ENCODE results near the gene HBG1. TPM values are rescaled to one million over a fixed set of nuclear protein-coding genes. Genes with fewer than 3 reads are reported as not detected.

The HBG1 gene
- total and polyA plus RNA-seq, 10 of the 15 experiments (the other 5 are each of a cell fraction or from before 2014, with no cell fraction given), result 0.84 to 2.3 (median 1.9) TPM; not detected in 5

DNA sequence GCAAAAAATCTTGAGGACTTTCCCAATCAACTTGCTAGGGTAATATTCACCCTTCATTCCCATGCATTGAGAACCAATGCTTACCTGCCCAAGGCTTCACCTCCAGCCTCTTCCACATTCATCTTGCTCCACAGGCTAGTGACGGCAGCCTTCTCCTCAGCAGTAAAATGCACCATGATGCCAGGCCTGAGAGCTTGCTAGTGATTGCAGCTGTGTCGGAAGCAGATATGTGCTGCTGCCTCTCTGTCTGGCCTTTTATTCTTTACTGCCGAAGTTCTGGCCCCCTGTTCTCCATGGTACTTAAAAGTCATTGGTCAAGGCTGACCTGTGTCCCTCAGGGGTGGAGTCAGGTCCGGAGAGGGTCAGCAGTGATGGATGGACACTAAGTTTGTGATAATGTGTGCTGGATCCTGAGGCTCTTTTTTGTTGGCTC, 20.1 kb upstream of the HBG1 start, which contains the start of gene HBE1 (continued):
- TF ChIP-seq, protein P1, sequence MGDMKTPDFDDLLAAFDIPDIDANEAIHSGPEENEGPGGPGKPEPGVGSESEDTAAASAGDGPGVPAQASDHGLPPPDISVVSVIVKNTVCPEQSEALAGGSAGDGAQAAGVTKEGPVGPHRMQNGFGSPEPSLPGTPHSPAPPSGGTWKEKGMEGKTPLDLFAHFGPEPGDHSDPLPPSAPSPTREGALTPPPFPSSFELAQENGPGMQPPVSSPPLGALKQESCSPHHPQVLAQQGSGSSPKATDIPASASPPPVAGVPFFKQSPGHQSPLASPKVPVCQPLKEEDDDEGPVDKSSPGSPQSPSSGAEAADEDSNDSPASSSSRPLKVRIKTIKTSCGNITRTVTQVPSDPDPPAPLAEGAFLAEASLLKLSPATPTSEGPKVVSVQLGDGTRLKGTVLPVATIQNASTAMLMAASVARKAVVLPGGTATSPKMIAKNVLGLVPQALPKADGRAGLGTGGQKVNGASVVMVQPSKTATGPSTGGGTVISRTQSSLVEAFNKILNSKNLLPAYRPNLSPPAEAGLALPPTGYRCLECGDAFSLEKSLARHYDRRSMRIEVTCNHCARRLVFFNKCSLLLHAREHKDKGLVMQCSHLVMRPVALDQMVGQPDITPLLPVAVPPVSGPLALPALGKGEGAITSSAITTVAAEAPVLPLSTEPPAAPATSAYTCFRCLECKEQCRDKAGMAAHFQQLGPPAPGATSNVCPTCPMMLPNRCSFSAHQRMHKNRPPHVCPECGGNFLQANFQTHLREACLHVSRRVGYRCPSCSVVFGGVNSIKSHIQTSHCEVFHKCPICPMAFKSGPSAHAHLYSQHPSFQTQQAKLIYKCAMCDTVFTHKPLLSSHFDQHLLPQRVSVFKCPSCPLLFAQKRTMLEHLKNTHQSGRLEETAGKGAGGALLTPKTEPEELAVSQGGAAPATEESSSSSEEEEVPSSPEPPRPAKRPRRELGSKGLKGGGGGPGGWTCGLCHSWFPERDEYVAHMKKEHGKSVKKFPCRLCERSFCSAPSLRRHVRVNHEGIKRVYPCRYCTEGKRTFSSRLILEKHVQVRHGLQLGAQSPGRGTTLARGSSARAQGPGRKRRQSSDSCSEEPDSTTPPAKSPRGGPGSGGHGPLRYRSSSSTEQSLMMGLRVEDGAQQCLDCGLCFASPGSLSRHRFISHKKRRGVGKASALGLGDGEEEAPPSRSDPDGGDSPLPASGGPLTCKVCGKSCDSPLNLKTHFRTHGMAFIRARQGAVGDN (IDR thresholded peaks at IDR 0.05), result no peak
- TF ChIP-seq BCL11A (IDR thresholded peaks at IDR 0.05; ENCODE audit: low read depth, low read length) (no peak), SMARCA5 (IDR thresholded peaks at IDR 0.05) (no peak)
- TF ChIP-seq, protein P2, sequence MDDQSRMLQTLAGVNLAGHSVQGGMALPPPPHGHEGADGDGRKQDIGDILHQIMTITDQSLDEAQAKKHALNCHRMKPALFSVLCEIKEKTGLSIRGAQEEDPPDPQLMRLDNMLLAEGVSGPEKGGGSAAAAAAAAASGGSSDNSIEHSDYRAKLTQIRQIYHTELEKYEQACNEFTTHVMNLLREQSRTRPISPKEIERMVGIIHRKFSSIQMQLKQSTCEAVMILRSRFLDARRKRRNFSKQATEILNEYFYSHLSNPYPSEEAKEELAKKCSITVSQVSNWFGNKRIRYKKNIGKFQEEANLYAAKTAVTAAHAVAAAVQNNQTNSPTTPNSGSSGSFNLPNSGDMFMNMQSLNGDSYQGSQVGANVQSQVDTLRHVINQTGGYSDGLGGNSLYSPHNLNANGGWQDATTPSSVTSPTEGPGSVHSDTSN (IDR thresholded peaks at IDR 0.05; ENCODE audit: insufficient replicate concordance, low read depth, low read length), result no peak
- TF ChIP-seq, protein P3, sequence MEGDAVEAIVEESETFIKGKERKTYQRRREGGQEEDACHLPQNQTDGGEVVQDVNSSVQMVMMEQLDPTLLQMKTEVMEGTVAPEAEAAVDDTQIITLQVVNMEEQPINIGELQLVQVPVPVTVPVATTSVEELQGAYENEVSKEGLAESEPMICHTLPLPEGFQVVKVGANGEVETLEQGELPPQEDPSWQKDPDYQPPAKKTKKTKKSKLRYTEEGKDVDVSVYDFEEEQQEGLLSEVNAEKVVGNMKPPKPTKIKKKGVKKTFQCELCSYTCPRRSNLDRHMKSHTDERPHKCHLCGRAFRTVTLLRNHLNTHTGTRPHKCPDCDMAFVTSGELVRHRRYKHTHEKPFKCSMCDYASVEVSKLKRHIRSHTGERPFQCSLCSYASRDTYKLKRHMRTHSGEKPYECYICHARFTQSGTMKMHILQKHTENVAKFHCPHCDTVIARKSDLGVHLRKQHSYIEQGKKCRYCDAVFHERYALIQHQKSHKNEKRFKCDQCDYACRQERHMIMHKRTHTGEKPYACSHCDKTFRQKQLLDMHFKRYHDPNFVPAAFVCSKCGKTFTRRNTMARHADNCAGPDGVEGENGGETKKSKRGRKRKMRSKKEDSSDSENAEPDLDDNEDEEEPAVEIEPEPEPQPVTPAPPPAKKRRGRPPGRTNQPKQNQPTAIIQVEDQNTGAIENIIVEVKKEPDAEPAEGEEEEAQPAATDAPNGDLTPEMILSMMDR (IDR thresholded peaks at IDR 0.05 in 2 of 3, conservative IDR thresholded peaks at IDR 0.05 in 1 of 3; ENCODE audit: control insufficient read depth in 2 of 3, extremely low read depth in 1 of 3, insufficient read depth in 1 of 3, low read depth in 3 of 3, low read length in 3 of 3), result no peak
- TF ChIP-seq, protein P4, sequence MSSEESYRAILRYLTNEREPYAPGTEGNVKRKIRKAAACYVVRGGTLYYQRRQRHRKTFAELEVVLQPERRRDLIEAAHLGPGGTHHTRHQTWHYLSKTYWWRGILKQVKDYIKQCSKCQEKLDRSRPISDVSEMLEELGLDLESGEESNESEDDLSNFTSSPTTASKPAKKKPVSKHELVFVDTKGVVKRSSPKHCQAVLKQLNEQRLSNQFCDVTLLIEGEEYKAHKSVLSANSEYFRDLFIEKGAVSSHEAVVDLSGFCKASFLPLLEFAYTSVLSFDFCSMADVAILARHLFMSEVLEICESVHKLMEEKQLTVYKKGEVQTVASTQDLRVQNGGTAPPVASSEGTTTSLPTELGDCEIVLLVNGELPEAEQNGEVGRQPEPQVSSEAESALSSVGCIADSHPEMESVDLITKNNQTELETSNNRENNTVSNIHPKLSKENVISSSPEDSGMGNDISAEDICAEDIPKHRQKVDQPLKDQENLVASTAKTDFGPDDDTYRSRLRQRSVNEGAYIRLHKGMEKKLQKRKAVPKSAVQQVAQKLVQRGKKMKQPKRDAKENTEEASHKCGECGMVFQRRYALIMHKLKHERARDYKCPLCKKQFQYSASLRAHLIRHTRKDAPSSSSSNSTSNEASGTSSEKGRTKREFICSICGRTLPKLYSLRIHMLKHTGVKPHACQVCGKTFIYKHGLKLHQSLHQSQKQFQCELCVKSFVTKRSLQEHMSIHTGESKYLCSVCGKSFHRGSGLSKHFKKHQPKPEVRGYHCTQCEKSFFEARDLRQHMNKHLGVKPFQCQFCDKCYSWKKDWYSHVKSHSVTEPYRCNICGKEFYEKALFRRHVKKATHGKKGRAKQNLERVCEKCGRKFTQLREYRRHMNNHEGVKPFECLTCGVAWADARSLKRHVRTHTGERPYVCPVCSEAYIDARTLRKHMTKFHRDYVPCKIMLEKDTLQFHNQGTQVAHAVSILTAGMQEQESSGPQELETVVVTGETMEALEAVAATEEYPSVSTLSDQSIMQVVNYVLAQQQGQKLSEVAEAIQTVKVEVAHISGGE (CRISPR knock-in tag; IDR thresholded peaks at IDR 0.05), result no peak

Measured in GM12878 (cell line).